ENCODE results near the gene FOXO6.

The FOXO6 gene

GRCh38 chr1:41353744-41354143 is 7.5 kb upstream of the FOXO6 start:
- DNase-seq: no peak

- DNase-seq: no peak
Observed at GRCh38 chr1:41354956-41355355, 6.3 kb upstream of the FOXO6 start.

- DNase-seq: no peak
Observed at GRCh38 chr1:41355356-41355755, 5.9 kb upstream of the FOXO6 start.

- no peak for DNase-seq
Observed at GRCh38 chr1:41355761-41356160, 5.5 kb upstream of the FOXO6 start.

GRCh38 chr1:41356752-41357151 is 4.5 kb upstream of the FOXO6 start:
- no peak for DNase-seq

GRCh38 chr1:41357451-41358101 is 3.7 kb upstream of the FOXO6 start:
- no peak for DNase-seq

GRCh38 chr1:41358131-41359021 is 2.9 kb upstream of the FOXO6 start:
- no peak for DNase-seq

GRCh38 chr1:41359211-41360073 is 1.8 kb upstream of the FOXO6 start:
- DNase-seq: no peak

GRCh38 chr1:41360074-41360785 is 1.0 kb upstream of the FOXO6 start:
- DNase-seq: no peak

GRCh38 chr1:41361495-41362356 is 492 bp downstream of the FOXO6 start:
- no peak for DNase-seq

- DNase-seq: no peak
Observed at GRCh38 chr1:41362357-41362721, 1.1 kb downstream of the FOXO6 start.

- no peak for DNase-seq
Observed at GRCh38 chr1:41362749-41363590, 1.7 kb downstream of the FOXO6 start.

GRCh38 chr1:41363591-41364320 is 2.5 kb downstream of the FOXO6 start:
- DNase-seq: no peak

GRCh38 chr1:41364442-41365319 is 3.4 kb downstream of the FOXO6 start:
- DNase-seq: no peak

- DNase-seq: no peak
Observed at GRCh38 chr1:41365320-41365633, 4.0 kb downstream of the FOXO6 start.

- DNase-seq: no peak
Observed at GRCh38 chr1:41365772-41366454, 4.7 kb downstream of the FOXO6 start.

GRCh38 chr1:41366455-41367287 is 5.4 kb downstream of the FOXO6 start:
- peak; percentile 43 for DNase-seq

GRCh38 chr1:41367288-41367642 is 6.0 kb downstream of the FOXO6 start:
- DNase-seq: no peak

Measured in NCI-H2227 treated with DMSO at 0.1 percent for 48 hours (cell line).